DMS153 treated with DMSO at 0.1 percent for 48 hours (cell line): ENCODE data around the gene CNDP2.
"Not testable (repeated sequence)": the region's sequence is repeated elsewhere in the genome, so short reads cannot be mapped to it uniquely, and the experiment has no call there.

Experiments
- DNase-seq: peaks from one replicate; lab custom pipeline; 2025; ENCODE audit not compliant: unreplicated experiment; lab: John Stamatoyannopoulos, UW

The CNDP2 gene

DNA sequence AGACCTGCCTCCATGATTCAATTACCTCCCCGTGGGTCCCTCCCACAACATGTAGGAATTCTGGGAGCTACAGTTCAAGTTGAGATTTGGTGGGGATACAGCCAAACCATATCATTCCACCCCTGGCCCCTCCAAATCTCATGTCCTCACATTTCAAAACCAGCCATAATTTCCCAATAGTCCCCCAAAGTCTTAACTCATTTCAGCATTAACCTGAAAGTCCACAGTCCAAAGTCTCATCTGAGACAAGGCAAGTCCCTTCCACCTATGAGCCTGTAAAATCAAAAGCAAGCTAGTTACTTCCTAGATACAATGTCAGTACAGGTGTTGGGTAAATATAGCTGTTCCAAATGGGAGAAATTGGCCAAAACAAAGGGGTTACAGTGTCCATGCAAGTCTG, 69.0 kb downstream of the CNDP2 start:
- DNase-seq, result not testable (repeated sequence)

DNA sequence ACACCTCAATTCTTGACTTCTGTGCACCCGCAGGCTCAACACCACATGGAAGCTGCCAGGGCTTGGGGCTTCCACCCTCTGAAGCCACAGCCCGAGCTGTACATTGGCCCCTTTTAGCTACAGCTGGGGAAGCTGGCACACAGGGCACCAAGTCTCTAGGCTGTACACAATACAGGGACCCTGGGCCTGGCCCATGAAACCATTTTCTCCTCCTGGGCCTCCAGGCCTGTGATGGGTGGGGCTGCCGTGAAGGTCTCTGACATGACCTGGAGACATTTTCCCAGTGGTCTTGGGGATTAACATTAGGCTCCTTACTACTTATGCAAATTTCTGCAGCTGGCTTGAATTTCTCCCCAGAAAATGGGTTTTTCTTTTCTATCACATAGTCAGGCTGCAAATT, 69.8 kb downstream of the CNDP2 start:
- not testable (repeated sequence) for DNase-seq

DNA sequence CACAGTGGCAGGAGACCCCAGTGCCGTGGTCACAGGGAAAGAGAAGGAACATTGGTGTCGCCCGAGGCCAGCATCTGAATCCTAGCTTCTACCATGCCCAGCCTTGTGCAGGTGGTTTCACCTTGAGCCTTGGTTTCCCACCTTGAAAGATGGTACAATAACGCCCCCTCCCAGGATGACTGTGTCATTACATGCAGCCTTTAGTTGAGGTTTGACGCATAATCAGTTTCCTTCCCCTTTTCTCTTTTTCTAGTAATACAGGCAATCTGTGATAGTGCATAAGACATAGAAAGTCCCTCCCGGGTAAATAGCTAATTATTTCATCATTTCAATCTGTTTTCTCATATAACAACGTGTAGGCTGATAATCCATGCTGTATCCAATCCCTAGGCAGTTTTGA, 71.7 kb downstream of the CNDP2 start:
- DNase-seq, result no peak

DNA sequence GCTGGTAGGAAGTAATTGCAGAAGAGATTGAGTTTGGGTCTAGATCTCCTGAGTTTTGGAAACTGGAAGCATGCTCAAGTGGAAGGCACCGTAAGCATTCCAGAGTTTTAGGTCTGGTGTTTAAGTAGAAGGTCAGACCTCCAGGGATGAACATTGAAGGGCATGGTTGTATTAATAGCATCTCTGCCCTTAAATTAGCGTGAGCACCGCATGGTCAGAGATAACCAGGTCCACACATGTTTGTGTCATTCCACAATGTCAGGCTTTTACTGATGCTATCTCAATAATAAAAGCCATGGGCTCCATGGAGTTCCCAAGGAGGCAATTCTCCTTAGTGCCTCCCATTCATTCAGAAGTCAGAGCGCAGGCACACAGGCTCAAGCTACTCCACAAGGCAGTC, 73.2 kb downstream of the CNDP2 start:
- no peak for DNase-seq

DNA sequence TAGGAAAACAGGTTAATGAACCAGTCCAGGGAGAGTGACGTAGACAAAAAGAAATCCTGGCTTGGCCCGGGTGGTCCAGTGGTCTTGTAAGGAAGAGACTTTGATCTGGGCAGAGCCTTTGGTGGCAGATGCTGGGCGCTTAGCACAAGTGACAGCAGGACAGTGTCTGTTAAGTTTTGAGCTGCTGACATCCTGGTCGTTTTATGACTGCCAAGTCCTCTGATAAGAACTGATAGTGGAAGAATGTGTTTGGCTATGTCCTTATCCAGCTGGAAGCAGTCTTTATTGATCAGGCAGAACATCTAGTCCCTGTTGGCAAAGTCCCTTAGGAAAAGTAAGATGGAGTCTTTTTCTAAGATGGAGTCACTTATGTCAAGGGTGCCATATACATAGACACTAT, 74.1 kb downstream of the CNDP2 start:
- DNase-seq, result no peak

DNA sequence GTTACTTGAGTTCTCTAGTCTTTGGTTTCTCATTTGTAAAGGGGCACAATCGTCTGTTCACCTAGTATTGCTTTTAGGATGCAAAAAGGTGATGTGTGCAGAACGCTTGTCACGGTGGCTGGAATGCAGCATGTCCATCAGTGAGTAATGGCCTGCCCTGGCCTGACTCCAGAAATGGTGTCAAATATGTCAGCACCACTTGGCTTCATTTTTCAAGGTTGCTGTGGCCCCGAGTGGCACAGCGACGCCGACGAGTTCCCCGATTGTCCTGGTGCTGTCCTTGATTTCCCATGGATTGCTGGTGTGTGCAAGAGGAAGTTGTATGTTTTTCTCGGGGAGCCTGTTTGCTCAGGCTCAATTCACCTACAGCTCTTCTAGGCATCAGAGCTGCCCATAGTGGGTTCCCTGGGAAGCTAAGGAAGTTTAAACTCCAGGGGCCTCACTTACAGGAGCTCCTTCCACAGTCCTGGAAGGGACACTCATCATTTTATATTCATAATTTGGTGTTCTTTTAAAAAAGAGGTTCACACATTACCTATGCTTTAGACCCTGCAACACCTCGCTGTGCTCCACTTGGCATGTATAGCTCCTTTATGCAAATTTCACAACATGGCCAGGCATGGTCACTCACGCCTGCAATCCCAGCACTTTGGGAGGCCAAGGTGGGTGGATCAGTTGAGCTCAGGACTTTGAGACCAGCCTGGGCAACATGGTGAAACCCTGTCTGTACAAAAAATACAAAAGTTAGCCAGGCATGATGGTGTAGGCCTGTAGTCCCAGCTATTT, 75.9 kb downstream of the CNDP2 start:
- DNase-seq, result no peak

DNA sequence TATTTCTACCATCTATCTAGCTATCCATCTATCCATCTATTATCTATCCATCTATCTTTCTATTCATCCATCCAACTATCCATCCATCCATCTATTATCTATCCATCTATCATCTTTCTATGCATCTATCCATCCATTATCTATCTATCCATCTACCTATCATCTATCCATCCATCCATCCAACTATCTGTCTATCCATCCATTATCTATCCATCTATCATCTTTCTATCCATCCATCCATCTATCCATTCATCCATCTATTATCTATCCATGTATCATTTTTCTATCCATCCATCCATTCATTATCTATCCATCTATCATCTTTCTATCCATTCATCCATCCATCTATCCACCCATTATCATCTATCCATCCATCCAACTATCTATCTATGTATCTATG, 76.9 kb downstream of the CNDP2 start:
- no peak for DNase-seq
